ENCODE results near the gene CGB1.
A peak's percentile ranks its signal among the peaks of the same experiment; 100 is the strongest.
"Not testable (repeated sequence)": the region's sequence is repeated elsewhere in the genome, so short reads cannot be mapped to it uniquely, and the experiment has no call there.

CGB1 gene

GRCh38 chr19:49057636-49058234 is 21.0 kb upstream of the CGB1 start, which contains the start of gene CGB7:
TSS of gene CGB7 (minus strand) at chr19:49057749. CDS start at chr19:49055375, 2,374 bp downstream.
- DNase-seq = peak in 1 of 2 donors; percentile 25

DNA sequence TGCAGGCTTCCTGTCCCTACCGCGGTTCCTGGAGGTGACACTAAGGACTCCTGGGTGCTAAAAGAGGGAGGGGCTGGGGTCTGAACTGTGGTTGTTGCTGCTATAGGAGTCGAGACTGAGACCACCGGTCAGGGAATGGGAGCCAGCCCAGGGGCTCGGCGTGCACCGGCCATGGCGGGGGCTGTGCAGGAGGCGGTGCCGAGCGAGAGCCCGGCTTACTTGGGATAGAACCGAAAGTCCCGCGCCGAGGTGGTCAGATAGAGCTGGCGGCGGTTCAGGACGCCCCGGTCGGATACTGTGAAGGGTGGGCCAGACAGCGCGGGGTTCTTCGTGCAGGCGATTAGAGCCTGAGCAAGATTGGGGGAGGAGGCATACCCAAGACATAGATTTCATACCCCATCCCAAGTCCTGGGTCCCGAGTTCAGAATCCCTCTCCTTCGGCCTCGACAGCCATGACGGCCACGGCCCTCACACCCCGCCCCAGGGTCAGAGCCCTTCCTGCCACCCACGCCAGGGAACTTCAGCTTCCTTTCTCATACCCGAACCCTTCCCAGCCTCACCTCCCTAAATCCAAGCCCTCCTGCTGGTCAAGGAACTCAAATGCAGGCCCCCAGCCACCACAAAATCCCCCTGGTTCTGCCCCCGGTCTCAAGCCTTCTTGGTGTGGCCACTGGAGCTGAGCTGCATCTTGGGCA is 20.4 kb upstream of the CGB1 start:
- DNase-seq = not testable (repeated sequence)

GRCh38 chr19:49056101-49056901 is 19.6 kb upstream of the CGB1 start:
- DNase-seq = peak in 1 of 2 donors; percentile 27

- DNase-seq = not testable (repeated sequence)
Observed at GRCh38 chr19:49050376-49051033, 13.8 kb upstream of the CGB1 start.

GRCh38 chr19:49049834-49050233 is 13.1 kb upstream of the CGB1 start:
- DNase-seq = not testable (repeated sequence)

DNA sequence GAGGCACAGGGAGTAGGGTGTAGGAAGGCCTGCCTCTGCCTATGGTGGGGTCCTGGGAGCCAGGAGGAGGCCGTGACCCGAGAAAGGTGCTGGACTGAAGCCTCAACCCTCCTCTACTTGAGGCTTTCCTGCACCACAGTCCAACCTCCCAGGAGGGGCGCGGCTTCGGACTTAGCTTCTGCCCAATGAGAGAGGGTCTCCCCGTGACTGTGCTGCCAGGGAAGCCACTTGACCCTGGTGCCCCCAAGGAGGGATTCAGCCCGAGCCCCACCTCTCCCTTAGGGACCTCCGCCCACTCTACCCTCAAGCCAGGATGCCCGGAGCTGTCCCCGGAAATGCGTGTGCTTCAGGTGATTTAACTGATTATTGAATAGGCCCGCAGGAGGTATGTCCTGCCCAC is 12.3 kb upstream of the CGB1 start, which contains the start of gene CGB8:
Gene CGB8 (minus strand): TSS at position 101 of the 400 bp plus-strand sequence. CDS start 372 bp downstream, outside the sequence.
- DNase-seq = not testable (repeated sequence)

GRCh38 chr19:49043548-49043947 is 6.9 kb upstream of the CGB1 start, which contains the start of gene CGB5:
TSS of gene CGB5 (plus strand) at chr19:49043848. CDS start at chr19:49044210, 362 bp downstream.
- DNase-seq = not testable (repeated sequence)

DNA sequence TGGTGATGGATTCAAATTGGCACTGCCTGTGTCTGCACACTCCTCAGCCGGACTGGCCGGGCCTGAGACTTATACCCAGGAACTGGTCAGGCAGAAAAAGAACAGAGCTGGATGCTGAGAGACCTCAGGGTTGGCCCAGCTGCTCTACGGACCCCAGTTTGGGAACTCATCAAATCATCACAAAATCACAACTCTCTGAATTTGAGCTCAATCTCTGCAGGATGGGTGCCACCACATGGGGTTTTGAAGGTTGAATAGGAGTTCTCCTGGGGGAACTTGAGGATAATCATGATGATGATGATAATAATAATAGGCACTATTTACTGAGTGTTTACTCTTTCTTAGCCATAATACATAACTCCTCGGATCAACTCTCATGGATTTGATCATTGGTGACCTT is 6.0 kb upstream of the CGB1 start:
- not testable (repeated sequence) for DNase-seq

- DNase-seq = no peak
Observed at GRCh38 chr19:49042177-49042576, 5.5 kb upstream of the CGB1 start.

GRCh38 chr19:49039736-49040135 is 3.0 kb upstream of the CGB1 start:
- not testable (repeated sequence) for DNase-seq

- not testable (repeated sequence) for DNase-seq
Observed at GRCh38 chr19:49038557-49039276, 2.0 kb upstream of the CGB1 start.

GRCh38 chr19:49038111-49038510 is 1.4 kb upstream of the CGB1 start:
- not testable (repeated sequence) for DNase-seq

- DNase-seq = not testable (repeated sequence)
Observed at GRCh38 chr19:49031642-49032301, 4.9 kb downstream of the CGB1 start, which contains the start of gene CGB2. TSS of gene CGB2 (plus strand) at chr19:49031890. CDS start at chr19:49032096, 206 bp downstream.

GRCh38 chr19:49030323-49030722 is 6.4 kb downstream of the CGB1 start:
- not testable (repeated sequence) for DNase-seq

GRCh38 chr19:49029749-49030148 is 6.9 kb downstream of the CGB1 start:
- not testable (repeated sequence) for DNase-seq

GRCh38 chr19:49028686-49029085 is 8.0 kb downstream of the CGB1 start:
- not testable (repeated sequence) for DNase-seq

- DNase-seq = not testable (repeated sequence)
Observed at GRCh38 chr19:49025599-49025998, 11.1 kb downstream of the CGB1 start.

GRCh38 chr19:49025088-49025487 is 11.6 kb downstream of the CGB1 start:
- not testable (repeated sequence) for DNase-seq

DNA sequence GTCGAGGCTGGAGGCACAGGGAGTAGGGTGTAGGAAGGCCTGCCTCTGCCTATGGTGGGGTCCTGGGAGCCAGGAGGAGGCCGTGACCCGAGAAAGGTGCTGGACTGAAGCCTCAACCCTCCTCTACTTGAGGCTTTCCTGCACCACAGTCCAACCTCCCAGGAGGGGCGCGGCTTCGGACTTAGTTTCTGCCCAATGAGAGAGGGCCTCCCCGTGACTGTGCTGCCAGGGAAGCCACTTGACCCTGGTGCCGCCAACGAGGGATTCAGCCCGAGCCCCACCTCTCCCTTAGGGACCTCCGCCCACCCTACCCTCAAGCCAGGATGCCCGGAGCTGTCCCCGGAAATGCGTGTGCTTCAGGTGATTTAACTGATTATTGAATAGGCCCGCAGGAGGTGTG is 12.5 kb downstream of the CGB1 start, which contains the start of gene CGB3:
Gene CGB3 (minus strand): TSS at position 101 of the 400 bp plus-strand sequence. CDS start 362 bp downstream, outside the sequence.
- not testable (repeated sequence) for DNase-seq

DNA sequence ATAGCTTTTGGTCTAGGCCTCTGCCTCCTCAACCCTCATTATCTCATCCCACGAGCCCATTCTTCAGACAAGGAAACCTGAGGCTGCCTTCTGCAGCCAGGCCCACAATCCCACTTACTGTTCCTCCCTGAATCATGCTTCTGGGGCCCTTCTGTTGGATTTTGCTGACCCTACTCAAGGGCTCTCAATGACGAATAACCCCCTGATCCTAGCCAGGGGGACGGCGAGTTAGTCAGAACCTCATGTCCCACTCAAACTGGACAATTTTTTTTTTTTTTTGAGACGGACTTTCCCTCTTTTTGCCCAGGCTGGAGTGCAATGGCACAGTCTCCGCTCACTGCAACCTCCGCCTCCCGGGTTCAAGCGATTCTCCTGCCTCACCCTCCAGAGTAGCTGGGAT is 14.6 kb downstream of the CGB1 start:
- no peak for DNase-seq
